Activated T-cell treated with anti-CD3 and anti-CD28 coated beads, Interleukin-2, amount 50 U/mL, for 1 hour (primary cell): ENCODE data around the gene LMTK2.
"Not testable (repeated sequence)": the region's sequence is repeated elsewhere in the genome, so short reads cannot be mapped to it uniquely, and the experiment has no call there.

Experiments
- DNase-seq: peaks from one replicate; pipeline ENCODE4 v3.0.0-alpha.2; 2020

The LMTK2 gene

GRCh38 chr7:98107313-98107721 is 655 bp downstream of the LMTK2 start:
- no peak for DNase-seq

GRCh38 chr7:98110249-98111022 is 3.8 kb downstream of the LMTK2 start:
- no peak for DNase-seq

GRCh38 chr7:98112077-98112476 is 5.4 kb downstream of the LMTK2 start:
- no peak for DNase-seq

- no peak for DNase-seq
Observed at GRCh38 chr7:98115746-98116525, 9.3 kb downstream of the LMTK2 start.

GRCh38 chr7:98116656-98117461 is 10.2 kb downstream of the LMTK2 start:
- no peak for DNase-seq

GRCh38 chr7:98119256-98119918 is 12.7 kb downstream of the LMTK2 start:
- DNase-seq = no peak

- DNase-seq = no peak
Observed at GRCh38 chr7:98120559-98120958, 13.9 kb downstream of the LMTK2 start.

GRCh38 chr7:98121388-98121787 is 14.7 kb downstream of the LMTK2 start:
- DNase-seq = not testable (repeated sequence)

- DNase-seq = no peak
Observed at GRCh38 chr7:98123365-98123696, 16.7 kb downstream of the LMTK2 start.

- DNase-seq = no peak
Observed at GRCh38 chr7:98125759-98126158, 19.1 kb downstream of the LMTK2 start.

GRCh38 chr7:98126311-98127142 is 19.9 kb downstream of the LMTK2 start:
- DNase-seq = no peak

- no peak for DNase-seq
Observed at GRCh38 chr7:98128346-98128745, 21.7 kb downstream of the LMTK2 start.

GRCh38 chr7:98130959-98131358 is 24.3 kb downstream of the LMTK2 start:
- DNase-seq = no peak

- DNase-seq = no peak
Observed at GRCh38 chr7:98133181-98133580, 26.5 kb downstream of the LMTK2 start.

GRCh38 chr7:98133621-98134303 is 27.1 kb downstream of the LMTK2 start:
- no peak for DNase-seq

GRCh38 chr7:98134420-98135228 is 28.0 kb downstream of the LMTK2 start:
- no peak for DNase-seq

- DNase-seq = no peak
Observed at GRCh38 chr7:98135984-98136383, 29.3 kb downstream of the LMTK2 start.

GRCh38 chr7:98136423-98136822 is 29.8 kb downstream of the LMTK2 start:
- no peak for DNase-seq

GRCh38 chr7:98137134-98137825 is 30.6 kb downstream of the LMTK2 start:
- DNase-seq = no peak

GRCh38 chr7:98137826-98138151 is 31.1 kb downstream of the LMTK2 start:
- no peak for DNase-seq
